OCI-LY7 (cell line): ENCODE data around the gene KLK1. TPM values are rescaled to one million over a fixed set of nuclear protein-coding genes. Genes with fewer than 3 reads are reported as not detected.
A peak's percentile ranks its signal among the peaks of the same experiment; 100 is the strongest.

Experiments
- BruUV-seq: library from RNA; stranded (reverse); fragments of 400-500 nt; replicated peaks from 2 replicates; lab custom pipeline; 2021; lab: Mats Ljungman, UMichigan
- CTCF ChIA-PET: fragments of 300-600 bp; sonication (Branson Sonifier 250); formaldehyde crosslinking; loops from one replicate; lab custom pipeline; 2022; ENCODE audit warnings: antibody characterized with exemption; ENCODE audit not compliant: unreplicated experiment; lab: Charles Lee
- POLR2A ChIA-PET: fragments of 300-600 bp; sonication (Branson Sonifier 250); formaldehyde crosslinking; loops from one replicate; lab custom pipeline; 2022; ENCODE audit warnings: antibody characterized with exemption; lab: Charles Lee
- DNase-seq: peaks from one replicate; pipeline ENCODE4 v3.0.0-alpha.2; 2015; ENCODE audit warnings: low spot score
- H2AFZ ChIP-seq: fragments of 200-600 bp; sonication (generic), shearing (Covaris generic); 2 replicates; pipeline ENCODE4 v1.6.1; 2014; ENCODE audit warnings: mild to moderate bottlenecking, antibody characterized with exemption, low read length, moderate library complexity
- H3K27ac ChIP-seq: fragments of 200-600 bp; sonication (generic); 2 replicates; pipeline ENCODE4 v1.5.1; 2014; ENCODE audit warnings: mixed run types, low read depth, mild to moderate bottlenecking, moderate library complexity, low read length, inconsistent platforms; ENCODE audit not compliant: poor library complexity, severe bottlenecking
- H3K36me3 ChIP-seq: fragments of 200-600 bp; sonication (generic); 2 replicates; pipeline ENCODE4 v1.6.1; 2014; ENCODE audit warnings: mild to moderate bottlenecking, antibody characterized with exemption, low read length, moderate library complexity, mixed read lengths; ENCODE audit not compliant: insufficient read depth
- H3K4me1 ChIP-seq: fragments of 200-600 bp; sonication (generic); 2 replicates; pipeline ENCODE4 v1.5.1; 2014; ENCODE audit warnings: mild to moderate bottlenecking, low read length; ENCODE audit not compliant: insufficient read depth, poor library complexity, severe bottlenecking
- H3K4me2 ChIP-seq: fragments of 200-600 bp; sonication (generic); 2 replicates; pipeline ENCODE4 v1.6.1; 2014; ENCODE audit warnings: mild to moderate bottlenecking, low read length
- H3K4me3 ChIP-seq: fragments of 200-600 bp; sonication (generic); 2 replicates; pipeline ENCODE4 v1.5.1; 2014; ENCODE audit warnings: mild to moderate bottlenecking, low read depth, low read length; ENCODE audit not compliant: poor library complexity, severe bottlenecking
- H3K79me2 ChIP-seq: fragments of 200-600 bp; sonication (generic); 2 replicates; pipeline ENCODE4 v1.6.1; 2016; ENCODE audit warnings: low read depth, mild to moderate bottlenecking, low read length, moderate library complexity, mixed read lengths; ENCODE audit not compliant: insufficient read depth
- H3K9me2 ChIP-seq: fragments of 200-600 bp; sonication (generic); 2 replicates; pipeline ENCODE4 v1.6.1; 2016; ENCODE audit warnings: mild to moderate bottlenecking, low read length, mixed read lengths; ENCODE audit not compliant: insufficient read depth
- H3K9me3 ChIP-seq: fragments of 200-600 bp; sonication (generic); 2 replicates; pipeline ENCODE4 v1.6.1; 2014; ENCODE audit warnings: mild to moderate bottlenecking, mixed run types, low read length, mixed read lengths
- H4K20me1 ChIP-seq: fragments of 200-600 bp; sonication (generic); 2 replicates; pipeline ENCODE4 v1.6.1; 2014; ENCODE audit warnings: mild to moderate bottlenecking, antibody characterized with exemption, low read length, moderate library complexity, mixed read lengths; ENCODE audit not compliant: insufficient read depth
- CTCF ChIP-seq: fragments of 200-600 bp; sonication (generic); conservative IDR thresholded peaks from 2 replicates; pipeline ENCODE4 v1.5.1; 2014; ENCODE audit warnings: mild to moderate bottlenecking, antibody characterized with exemption, low read length, moderate library complexity, mixed read lengths
- EZH2phosphoT487 ChIP-seq: fragments of 200-600 bp; sonication (generic); IDR thresholded peaks from 2 replicates; pipeline ENCODE4 v1.6.1; 2018; ENCODE audit warnings: low read depth, borderline replicate concordance, mild to moderate bottlenecking, mixed run types, antibody characterized with exemption, low read length, moderate library complexity, mixed read lengths
- intact Hi-C: fragments of 100-400 bp; cut with micrococcal nuclease; formaldehyde crosslinking; loops from one replicate; pipeline ENCODE4 v1.10.0; 2022; ENCODE audit not compliant: unreplicated experiment
- total RNA-seq, 2 experiments: library from RNA; depleted of rRNA in 1 of 2; stranded (reverse); fragments of >200 nt in 1 of 2; shearing (Covaris generic) in 1 of 2; gene quantifications; 2 replicates each; pipeline ENCODE4 v1.2.3, GENCODE V29; 2014 to 2022

KLK1 gene
- total RNA-seq, 2 experiments from 2014 or later = 5.1 TPM; not detected in 1

GRCh38 chr19:50796128-50796633 is 27.4 kb downstream of the KLK1 start:
- H3K36me3 ChIP-seq = peaks cover 62% of the 10 kb centered on the region
- ChIA-PET POLR2A (no interaction called here), CTCF (no interaction called here)
- no peaks in the 10 kb centered on the region for H3K9me3 ChIP-seq
- H3K4me1 ChIP-seq = peaks cover 9% of the 10 kb centered on the region
- DNase-seq = peak; percentile 37
- peaks cover 14% of the 10 kb centered on the region; the same call in 1 of the 2 replicates for H3K79me2 ChIP-seq
- H3K27ac ChIP-seq = peak overlapping the region; percentile 4
- BruUV-seq = no TSS peak
- TF ChIP-seq CTCF (peak; percentile 59), EZH2phosphoT487 (no peak)
- no peak overlapping the region for H2AFZ ChIP-seq
- H4K20me1 ChIP-seq = peaks cover 20% of the 10 kb centered on the region
- H3K4me3 ChIP-seq = no peak overlapping the region
- H3K4me2 ChIP-seq = no peak overlapping the region
- intact Hi-C loops = no loop called here
- H3K9me2 ChIP-seq = no peaks in the 10 kb centered on the region

- no TSS peak for BruUV-seq
- Histone ChIP-seq H4K20me1 (peaks cover 16% of the 10 kb centered on the region; the same call in 1 of the 2 replicates), H3K36me3 (peaks cover 56% of the 10 kb centered on the region), H2AFZ (no peak overlapping the region), H3K4me1 (peaks cover 8% of the 10 kb centered on the region), H3K9me2 (no peaks in the 10 kb centered on the region), H3K4me3 (no peak overlapping the region), H3K4me2 (no peak overlapping the region), H3K27ac (peak overlapping the region; percentile 4), H3K79me2 (peaks cover 9% of the 10 kb centered on the region; the same call in 1 of the 2 replicates), H3K9me3 (no peaks in the 10 kb centered on the region)
- ChIA-PET CTCF (no interaction called here), POLR2A (interaction anchor here (0.6 kb wide), 1 partner anchor 305 kb away, joined by 7 read pairs; no protein-coding TSS in a partner anchor)
- TF ChIP-seq CTCF = no peak
- TF ChIP-seq EZH2phosphoT487 = no peak
- intact Hi-C loops = no loop called here
- peak; percentile 27 for DNase-seq
Measured at GRCh38 chr19:50795664-50796073, 27.9 kb downstream of the KLK1 start.
